A673 (cell line): ENCODE data around the gene FANCG. TPM values are rescaled to one million over a fixed set of nuclear protein-coding genes. Genes with fewer than 3 reads are reported as not detected.

ENCODE experiments used
- Bru-seq: library from RNA; stranded (reverse); fragments of 400-500 nt; gene quantifications from one replicate; lab custom pipeline; 2021; lab: Mats Ljungman, UMichigan
- BruChase-seq, 2 experiments: library from RNA; stranded (reverse); fragments of 400-500 nt; gene quantifications; one replicate each; lab custom pipeline; 2021; lab: Mats Ljungman, UMichigan
- BruUV-seq: library from RNA; stranded (reverse); fragments of 400-500 nt; replicated peaks from 2 replicates; lab custom pipeline; 2021; lab: Mats Ljungman, UMichigan
- CTCF ChIA-PET: fragments of 300-600 bp; sonication (Branson Sonifier 250); formaldehyde crosslinking; loops from one replicate; lab custom pipeline; 2022; ENCODE audit warnings: antibody characterized with exemption; lab: Charles Lee
- POLR2A ChIA-PET: fragments of 300-600 bp; sonication (Branson Sonifier 250); formaldehyde crosslinking; loops from one replicate; lab custom pipeline; 2022; ENCODE audit warnings: antibody characterized with exemption; ENCODE audit not compliant: low non-redundant PET; lab: Charles Lee
- DNase-seq: peaks from one replicate; pipeline ENCODE4 v3.0.0-alpha.2; 2015; ENCODE audit warnings: low spot score
- H3K27ac ChIP-seq: fragments of 200-600 bp; sonication (generic); 2 replicates; pipeline ENCODE4 v1.5.1; 2016; ENCODE audit warnings: mixed run types, low read depth, mild to moderate bottlenecking, mixed read lengths, antibody characterized with exemption, low read length; ENCODE audit not compliant: poor library complexity, severe bottlenecking
- H3K27me3 ChIP-seq: fragments of 200-600 bp; sonication (generic); replicated peaks from 2 replicates; pipeline ENCODE4 v1.6.1; 2017; ENCODE audit warnings: mixed run types, low read depth, mild to moderate bottlenecking, mixed read lengths, antibody characterized with exemption, low read length; ENCODE audit not compliant: insufficient read depth, poor library complexity
- H3K36me3 ChIP-seq: fragments of 200-600 bp; sonication (generic); 2 replicates; pipeline ENCODE4 v1.6.1; 2016; ENCODE audit warnings: mixed run types, mild to moderate bottlenecking, mixed read lengths, antibody characterized with exemption, low read length; ENCODE audit not compliant: insufficient read depth, poor library complexity, severe bottlenecking
- H3K4me1 ChIP-seq: fragments of 200-600 bp; sonication (generic); 2 replicates; pipeline ENCODE4 v1.6.1; 2017; ENCODE audit warnings: mixed run types, mild to moderate bottlenecking, mixed read lengths, antibody characterized with exemption, low read length; ENCODE audit not compliant: insufficient read depth, poor library complexity, severe bottlenecking
- H3K4me3 ChIP-seq: fragments of 200-600 bp; sonication (generic); 2 replicates; pipeline ENCODE4 v1.5.1; 2016; ENCODE audit warnings: low read depth, mixed run types, mild to moderate bottlenecking, mixed read lengths, low read length; ENCODE audit not compliant: poor library complexity, severe bottlenecking
- H3K9me3 ChIP-seq: fragments of 200-600 bp; sonication (generic); 2 replicates; pipeline ENCODE4 v1.6.1; 2016; ENCODE audit warnings: mixed run types, low read depth, mild to moderate bottlenecking, mixed read lengths, antibody characterized with exemption, low read length; ENCODE audit not compliant: poor library complexity, severe bottlenecking
- EZH2 ChIP-seq: fragments of 200-600 bp; sonication (generic); IDR thresholded peaks from 2 replicates; pipeline ENCODE4 v1.6.1; 2017; ENCODE audit warnings: borderline replicate concordance, low read depth, mild to moderate bottlenecking, mixed read lengths, antibody characterized with exemption, low read length; ENCODE audit not compliant: poor library complexity, severe bottlenecking
- intact Hi-C: fragments of 100-400 bp; cut with micrococcal nuclease; formaldehyde crosslinking; loops from one replicate; pipeline ENCODE4 v1.10.0; 2022; ENCODE audit not compliant: unreplicated experiment
- long read RNA-seq: library from polyadenylated mRNA; stranded (forward); transcript quantifications from one replicate; pipeline ENCODE4 v2.0.0, GENCODE V29; 2022
- total RNA-seq: library from RNA; stranded (reverse); gene quantifications from 2 replicates; pipeline ENCODE4 v1.2.3, GENCODE V29; 2021
- TF ChIP-seq, protein P1 (sequence below): fragments of 300-800, 200-600 bp; sonication (generic); conservative IDR thresholded peaks from 2 replicates; pipeline ENCODE4 v1.5.1; 2017; ENCODE audit warnings: low read depth, mild to moderate bottlenecking, antibody characterized with exemption, low read length, moderate library complexity, mixed read lengths

The FANCG gene
- total RNA-seq (104 and 110 TPM in 2 replicates), Bru-seq, nascent RNA (percentile 80 among the genes with signal in this experiment), BruChase-seq, experiment 1, labeled RNA remaining after a 2-hour chase (percentile 86 among the genes with signal in this experiment), BruChase-seq, experiment 2, labeled RNA remaining after a 6-hour chase (percentile 86 among the genes with signal in this experiment)
- long read RNA-seq, transcript FANCG-201 (14 exons, 2,631 nt) = major isoform, 49 of 65 reads
- long read RNA-seq, partial matches to known transcripts = 4 of 65 reads
- long read RNA-seq, other reads (novel, unspliced or antisense) = 11 of 65 reads

DNA sequence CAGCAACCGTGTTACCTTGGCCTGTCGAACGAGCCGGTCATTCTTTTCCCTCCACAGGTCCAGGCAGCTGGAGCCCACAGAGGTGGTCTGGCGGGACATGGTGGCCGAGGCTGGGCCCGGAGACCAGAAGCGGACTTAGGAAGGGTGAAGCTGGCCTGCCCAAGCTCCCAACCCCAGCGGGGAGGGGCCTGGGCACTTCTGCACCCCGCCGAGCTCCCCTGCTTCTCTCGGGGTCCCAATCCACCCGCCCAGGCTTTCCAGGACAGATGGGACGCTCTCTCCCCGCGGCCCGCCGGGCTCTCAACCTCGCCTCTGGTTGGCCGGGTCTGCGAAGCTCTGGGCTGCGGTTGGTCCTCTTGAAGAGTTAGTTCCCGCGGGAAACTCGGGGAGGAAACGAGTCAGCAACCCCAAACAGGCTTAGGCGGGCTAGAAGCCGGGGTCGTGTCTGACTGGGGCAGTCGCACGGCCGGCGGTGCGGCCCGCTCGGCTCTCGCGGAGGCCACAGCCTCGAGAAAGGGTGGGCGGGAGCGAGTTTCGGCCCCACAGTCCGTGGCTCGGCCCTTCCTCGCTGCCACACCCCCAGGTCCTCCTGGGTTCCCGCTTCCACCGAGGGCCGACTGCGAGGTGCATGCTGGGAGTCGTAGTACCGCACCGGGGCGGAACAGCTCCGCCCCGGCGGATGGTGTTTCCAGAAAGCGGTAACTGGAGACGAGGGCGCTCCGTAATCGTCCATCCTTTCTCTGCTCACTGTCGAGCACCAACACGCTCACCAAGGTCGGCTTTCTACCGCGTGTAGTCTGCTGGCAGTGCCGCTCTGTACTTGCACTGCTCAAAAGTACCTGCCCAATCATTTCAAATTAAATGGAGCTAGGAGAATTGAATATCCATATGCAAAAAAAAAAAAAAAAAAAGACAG is at the start of gene FANCG:
FANCG (minus strand) TSS at position 517 of the 916 bp plus-strand sequence; CDS start at position 99, 418 bp downstream.
- peaks cover 13% of the 10 kb centered on the region for H3K4me1 ChIP-seq
- peaks cover 27% of the 10 kb centered on the region for H3K36me3 ChIP-seq
- POLR2A ChIA-PET = interaction anchor here (1.1 kb wide), 1 partner anchor 8 kb away, joined by 4 read pairs; no protein-coding TSS in a partner anchor
- intact Hi-C loops = no loop called here
- DNase-seq = peak; percentile 97
- CTCF ChIA-PET = interaction anchor here (1.0 to 1.6 kb wide), 4 partner anchors 17 to 474 kb away, joined by 3 to 6 read pairs (median 3); partner anchors contain the start of gene PIGO
- no peaks in the 10 kb centered on the region for H3K9me3 ChIP-seq
- peak within 1 kb of the TSS; percentile 76 for H3K4me3 ChIP-seq
- H3K27me3 ChIP-seq = no peaks in the 10 kb centered on the region
- BruUV-seq = no TSS peak
- peak within 1 kb of the TSS; percentile 89 for H3K27ac ChIP-seq
- no peak for TF ChIP-seq EZH2
- TF ChIP-seq, protein P1, sequence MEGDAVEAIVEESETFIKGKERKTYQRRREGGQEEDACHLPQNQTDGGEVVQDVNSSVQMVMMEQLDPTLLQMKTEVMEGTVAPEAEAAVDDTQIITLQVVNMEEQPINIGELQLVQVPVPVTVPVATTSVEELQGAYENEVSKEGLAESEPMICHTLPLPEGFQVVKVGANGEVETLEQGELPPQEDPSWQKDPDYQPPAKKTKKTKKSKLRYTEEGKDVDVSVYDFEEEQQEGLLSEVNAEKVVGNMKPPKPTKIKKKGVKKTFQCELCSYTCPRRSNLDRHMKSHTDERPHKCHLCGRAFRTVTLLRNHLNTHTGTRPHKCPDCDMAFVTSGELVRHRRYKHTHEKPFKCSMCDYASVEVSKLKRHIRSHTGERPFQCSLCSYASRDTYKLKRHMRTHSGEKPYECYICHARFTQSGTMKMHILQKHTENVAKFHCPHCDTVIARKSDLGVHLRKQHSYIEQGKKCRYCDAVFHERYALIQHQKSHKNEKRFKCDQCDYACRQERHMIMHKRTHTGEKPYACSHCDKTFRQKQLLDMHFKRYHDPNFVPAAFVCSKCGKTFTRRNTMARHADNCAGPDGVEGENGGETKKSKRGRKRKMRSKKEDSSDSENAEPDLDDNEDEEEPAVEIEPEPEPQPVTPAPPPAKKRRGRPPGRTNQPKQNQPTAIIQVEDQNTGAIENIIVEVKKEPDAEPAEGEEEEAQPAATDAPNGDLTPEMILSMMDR = no peak

GRCh38 chr9:35116898-35117551 is 37.3 kb upstream of the FANCG start:
- intact Hi-C loops = loop anchor here (1.0 to 10.0 kb wide), 7 partner anchors 142 to 540 kb away; partner anchors contain the start of genes CCDC107 and RMRP
- no peak overlapping the region for H3K27ac ChIP-seq
- no peaks in the 10 kb centered on the region for H3K9me3 ChIP-seq
- DNase-seq = peak; percentile 95
- CTCF ChIA-PET = interaction anchor here (0.6 to 1.3 kb wide), 4 partner anchors 142 to 437 kb away, joined by 3 to 17 read pairs (median 6); no protein-coding TSS in a partner anchor
- POLR2A ChIA-PET = no interaction called here
- no TSS peak for BruUV-seq
- TF ChIP-seq EZH2 = no peak
- TF ChIP-seq, protein P1 = peak; percentile 91
- H3K4me3 ChIP-seq = peak overlapping the region; percentile 53
- no peaks in the 10 kb centered on the region for H3K36me3 ChIP-seq
- no peaks in the 10 kb centered on the region for H3K27me3 ChIP-seq
- peaks cover 23% of the 10 kb centered on the region for H3K4me1 ChIP-seq
